HepG2 (cell line): ENCODE results near the gene IER5L. TPM values are rescaled to one million over a fixed set of nuclear protein-coding genes. Genes with fewer than 3 reads are reported as not detected.

Experiments used
- ATAC-seq: fragments of 200-7000 bp; cut with Tn5 transposase; 3 replicates; pipeline ENCODE4 v1.9.1; 2020; ENCODE audit warnings: mild to moderate bottlenecking, moderate library complexity
- BruUV-seq: library from RNA; stranded (reverse); fragments of 400-500 nt; replicated peaks from 2 replicates; lab custom pipeline; 2021; lab: Mats Ljungman, UMichigan
- CTCF ChIA-PET: fragments of 300-600 bp; formaldehyde crosslinking; extraction: SDS; loops from one replicate; lab custom pipeline; 2021; ENCODE audit warnings: low total read pairs, inconsistent platforms, low intra/inter-chr PET ratio; lab: Yijun Ruan, JAX
- POLR2A ChIA-PET: fragments of 350-600 bp; sonication (Branson Sonifier 250); formaldehyde crosslinking; loops from one replicate; lab custom pipeline; 2020; ENCODE audit warnings: antibody characterized with exemption, inconsistent platforms; lab: Yijun Ruan, JAX
- DNase-seq: peaks from one replicate; pipeline ENCODE4 v3.0.0-alpha.2; 2015; ENCODE audit warnings: low spot score
- FAIRE-seq: peaks from 3 replicates; lab custom pipeline; 2011; peaks lifted over from hg19 to GRCh38; lab: Jason Lieb, UNC
- H2AFZ ChIP-seq: one replicate; pipeline ENCODE4 v1.6.1; 2011; ENCODE audit warnings: low read length, inconsistent platforms
- H3K27ac ChIP-seq: fragments of 300-600 bp; 3 replicates; pipeline ENCODE4 v1.8.0; 2011; ENCODE audit warnings: mixed run types, mild to moderate bottlenecking, mixed read lengths, low read length, inconsistent platforms; ENCODE audit not compliant: insufficient read depth; ENCODE audit errors: extremely low read length
- H3K27me3 ChIP-seq, 2 experiments: fragments of 200-600 bp in 1 of 2; 2 replicates in 1 of 2; 3 replicates in 1 of 2; pipeline versions ENCODE4 v1.6.0 to v1.8.0; 2011; ENCODE audit warnings: low read length in 2 of 2, mild to moderate bottlenecking in 2 of 2, moderate library complexity in 2 of 2, inconsistent platforms in 1 of 2; ENCODE audit not compliant: insufficient read depth in 2 of 2, control insufficient read depth in 1 of 2
- H3K36me3 ChIP-seq, 2 experiments: fragments of 200-600 bp in 1 of 2; replicated peaks in 1 of 2; 2 replicates in 1 of 2; 3 replicates in 1 of 2; pipeline versions ENCODE4 v1.5.1 to v1.8.0; 2011; ENCODE audit warnings: low read length in 2 of 2, inconsistent platforms in 1 of 2; ENCODE audit not compliant: insufficient read depth in 2 of 2, control insufficient read depth in 1 of 2
- H3K4me1 ChIP-seq: 2 replicates; pipeline ENCODE4 v1.5.1; 2012; ENCODE audit warnings: low read length, inconsistent platforms; ENCODE audit not compliant: insufficient read depth
- H3K4me2 ChIP-seq: 2 replicates; pipeline ENCODE4 v1.6.0; 2011; ENCODE audit warnings: low read depth, low read length, inconsistent platforms
- H3K4me3 ChIP-seq, 3 experiments: fragments of 200-600 bp in 1 of 3; sonication (generic), shearing (Covaris generic) in 1 of 3; replicated peaks in 1 of 3; 2 replicates each; pipeline ENCODE4 v1.5.1; 2011 to 2016; ENCODE audit warnings: low read length in 3 of 3, inconsistent platforms in 2 of 3, low read depth in 2 of 3, mild to moderate bottlenecking in 2 of 3, control low read depth in 1 of 3, mixed read lengths in 1 of 3; ENCODE audit not compliant: insufficient read depth in 1 of 3
- H3K79me2 ChIP-seq: one replicate; pipeline ENCODE4 v1.6.1; 2011; ENCODE audit warnings: low read length, inconsistent platforms; ENCODE audit not compliant: insufficient read depth
- H3K9ac ChIP-seq: 2 replicates; pipeline ENCODE4 v1.6.0; 2011; ENCODE audit warnings: mild to moderate bottlenecking, low read depth, low read length, inconsistent platforms; ENCODE audit not compliant: insufficient read depth
- H3K9me3 ChIP-seq: 2 replicates; pipeline ENCODE4 v1.5.1; 2012; ENCODE audit warnings: mild to moderate bottlenecking, low read length
- H4K20me1 ChIP-seq: 2 replicates; pipeline ENCODE4 v1.6.0; 2011; ENCODE audit warnings: inconsistent platforms, mild to moderate bottlenecking, low read length, moderate library complexity; ENCODE audit not compliant: insufficient read depth
- CCDC6 ChIP-seq: sonication (generic); formaldehyde crosslinking; IDR thresholded peaks from 2 replicates; pipeline ENCODE4 v1.8.1; 2022; ENCODE audit warnings: mild to moderate bottlenecking, missing genetic modification reagents, moderate library complexity
- HIVEP1 ChIP-seq: sonication (generic); formaldehyde crosslinking; IDR thresholded peaks from 2 replicates; pipeline ENCODE4 v1.4.0; 2020; ENCODE audit warnings: mild to moderate bottlenecking, missing genetic modification reagents
- KDM6A ChIP-seq: IDR thresholded peaks from 2 replicates; pipeline ENCODE4 v1.6.1; 2016; ENCODE audit warnings: low read depth
- KLF16 ChIP-seq, 2 experiments: sonication (generic) in 1 of 2; formaldehyde crosslinking in 1 of 2; IDR thresholded peaks; 2 replicates each; pipeline versions ENCODE4 v1.6.1 to v1.8.0; 2016 to 2023; ENCODE audit warnings: missing genetic modification reagents in 2 of 2, missing compliant biosample characterization in 1 of 2
- MYC ChIP-seq: sonication (generic); formaldehyde crosslinking; IDR thresholded peaks from 2 replicates; pipeline ENCODE4 v1.9.0; 2021; ENCODE audit warnings: missing genetic modification reagents, borderline replicate concordance
- NONO ChIP-seq, 2 experiments: fragments of 450-650 bp in 1 of 2; sonication (generic) in 1 of 2; formaldehyde crosslinking in 1 of 2; IDR thresholded peaks in 1 of 2; conservative IDR thresholded peaks in 1 of 2; 2 replicates each; pipeline versions ENCODE4 v1.6.1 to v1.8.0; 2017 to 2022; ENCODE audit warnings: mild to moderate bottlenecking in 1 of 2, missing genetic modification reagents in 1 of 2, moderate library complexity in 1 of 2
- RBFOX2 ChIP-seq: fragments of 200-400 bp; formaldehyde crosslinking; IDR thresholded peaks from 2 replicates; pipeline ENCODE4 v1.6.1; 2017; ENCODE audit warnings: low read depth, mild to moderate bottlenecking, low read length
- RBM39 ChIP-seq: fragments of 200-400 bp; formaldehyde crosslinking; IDR thresholded peaks from one replicate; pipeline ENCODE4 v1.6.1; 2018; ENCODE audit warnings: antibody characterized with exemption, mild to moderate bottlenecking, low read depth, low read length; ENCODE audit not compliant: poor library complexity, severe bottlenecking
- SP4 ChIP-seq: sonication (generic); formaldehyde crosslinking; IDR thresholded peaks from 2 replicates; pipeline ENCODE4 v1.8.1; 2023; ENCODE audit warnings: mild to moderate bottlenecking, missing genetic modification reagents
- STAG1 ChIP-seq: sonication (generic); formaldehyde crosslinking; IDR thresholded peaks from 2 replicates; pipeline ENCODE4 v1.4.0; 2020; ENCODE audit warnings: missing genetic modification reagents
- ZC3H13 ChIP-seq: sonication (generic); formaldehyde crosslinking; IDR thresholded peaks from 2 replicates; pipeline ENCODE4 v1.8.1; 2023; ENCODE audit warnings: mild to moderate bottlenecking, missing genetic modification reagents, moderate library complexity
- ZNF143 ChIP-seq: sonication (generic); formaldehyde crosslinking; IDR thresholded peaks from 2 replicates; pipeline ENCODE4 v1.4.0; 2020; ENCODE audit warnings: missing genetic modification reagents
- ZNF205 ChIP-seq: IDR thresholded peaks from 2 replicates; pipeline ENCODE4 v1.6.1; 2018; ENCODE audit warnings: missing biosample characterization, missing genetic modification reagents
- ZNF605 ChIP-seq: sonication (generic); formaldehyde crosslinking; IDR thresholded peaks from 2 replicates; pipeline ENCODE4 v1.8.0; 2022; ENCODE audit warnings: mild to moderate bottlenecking, missing genetic modification reagents
- ZNF768 ChIP-seq: sonication (generic); formaldehyde crosslinking; IDR thresholded peaks from 2 replicates; pipeline ENCODE4 v1.4.0; 2020; ENCODE audit warnings: missing genetic modification reagents
- ZNF777 ChIP-seq: sonication (generic); formaldehyde crosslinking; IDR thresholded peaks from 2 replicates; pipeline ENCODE4 v1.4.0; 2020; ENCODE audit warnings: missing genetic modification reagents
- ZNF781 ChIP-seq: sonication (generic); formaldehyde crosslinking; IDR thresholded peaks from 2 replicates; pipeline ENCODE4 v1.5.1; 2020; ENCODE audit warnings: borderline replicate concordance, mild to moderate bottlenecking, missing genetic modification reagents; ENCODE audit errors: not compliant biosample characterization
- ZNF790 ChIP-seq: sonication (generic); formaldehyde crosslinking; IDR thresholded peaks from 2 replicates; pipeline ENCODE4 v1.8.0; 2022; ENCODE audit warnings: missing genetic modification reagents, mild to moderate bottlenecking, borderline replicate concordance
- WGBS: methylation state at CpG from one replicate; pipeline ENCODE4 v1.1.6; 2017; ENCODE audit warnings: low lambda C conversion rate; 5-methylcytosine and 5-hydroxymethylcytosine counted together
- in situ Hi-C: cut with HindIII; loops from 2 replicates; pipeline ENCODE4 v1.10.0; 2017; ENCODE audit warnings: low pct_unique_long_range_greater_than_20kb; ENCODE audit not compliant: extremely low pct_ligation_motif_present
- intact Hi-C: fragments of 100-400 bp; cut with micrococcal nuclease; formaldehyde crosslinking; loops from one replicate; pipeline ENCODE4 v1.10.0; 2022; ENCODE audit not compliant: unreplicated experiment
- polyA plus RNA-seq, 8 experiments: library from polyadenylated mRNA; depleted of rRNA in 3 of 8; stranded (reverse) in 7 of 8; unstranded in 1 of 8; fragments of >200 nt; fragmentation: Illumina TruSeq in 4 of 8; extraction: Trizol in 4 of 8; gene quantifications; 2 replicates each; pipeline versions ENCODE4 v1.2.1 to v1.2.3, GENCODE V29; 2011 to 2016; ENCODE audit warnings: low read depth in 4 of 8, missing spikeins in 1 of 8, mixed read lengths in 1 of 8; ENCODE audit not compliant: insufficient read depth in 1 of 8
- total RNA-seq, 5 experiments: library from RNA; depleted of rRNA; stranded (reverse); fragments of >200 nt; fragmentation: Illumina TruSeq; extraction: Trizol; gene quantifications; 2 replicates each; pipeline ENCODE4 v1.2.3, GENCODE V29; 2016; ENCODE audit warnings: low read depth in 1 of 5
- TF ChIP-seq, protein P1 (sequence below): sonication (generic); formaldehyde crosslinking; IDR thresholded peaks from 2 replicates; pipeline ENCODE4 v1.4.0; 2020; ENCODE audit warnings: missing genetic modification reagents
- TF ChIP-seq, protein P2 (sequence below), 2 experiments: sonication (generic) in 1 of 2; formaldehyde crosslinking in 1 of 2; IDR thresholded peaks; 2 replicates each; pipeline versions ENCODE4 v1.4.0 to v1.6.1; 2018 to 2020; ENCODE audit warnings: missing genetic modification reagents in 2 of 2, borderline replicate concordance in 1 of 2, low read depth in 1 of 2, mild to moderate bottlenecking in 1 of 2, missing biosample characterization in 1 of 2

Gene IER5L
- total and polyA plus RNA-seq, 2 of the 13 experiments (the other 11 are each of a cell fraction or from before 2014, with no cell fraction given) = 1.8 to 3.3 TPM

DNA sequence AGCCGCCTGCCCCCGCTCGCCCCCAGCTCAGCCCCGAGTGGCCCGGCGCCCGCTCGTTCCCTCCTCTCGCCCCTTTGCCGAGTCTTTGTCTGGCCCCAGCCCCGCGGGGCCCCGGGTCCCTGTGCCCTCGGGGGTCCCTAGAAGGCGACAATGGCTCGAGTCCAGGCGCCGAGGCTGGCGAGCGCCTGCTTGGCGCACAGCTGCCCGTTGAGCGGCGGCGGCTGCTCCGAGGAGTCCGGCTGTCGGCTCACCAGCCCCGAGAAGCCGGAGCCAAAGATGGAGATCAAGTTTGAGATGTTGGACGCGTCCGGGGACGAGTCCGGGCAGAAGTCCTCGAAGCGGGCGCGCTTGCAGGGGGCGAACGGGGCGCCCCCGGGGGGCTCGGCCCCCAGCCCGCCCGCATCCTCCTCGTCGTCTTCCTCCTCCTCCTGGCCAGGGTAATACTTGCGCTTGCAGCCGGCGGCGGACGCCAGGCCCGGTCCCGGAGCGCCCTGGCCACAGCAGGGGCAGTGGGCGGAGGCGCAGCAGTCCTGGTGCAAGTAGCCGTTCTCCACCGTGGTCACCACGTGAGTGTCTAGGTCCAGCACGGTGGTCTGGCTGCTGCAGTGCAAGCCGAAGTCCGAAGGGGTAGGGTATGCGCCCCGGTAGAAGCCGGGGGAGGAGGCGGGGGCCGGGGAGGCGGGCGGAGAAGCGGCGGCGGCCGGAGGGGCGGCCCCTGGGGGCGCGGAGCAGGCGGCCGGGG is 1.2 kb downstream of the IER5L start:
- peaks cover 5% of the 10 kb centered on the region for H3K79me2 ChIP-seq
- H3K9me3 ChIP-seq = no peaks in the 10 kb centered on the region
- no peaks in the 10 kb centered on the region for H3K36me3 ChIP-seq
- in situ Hi-C loops (loop anchor here (5.0 to 10.0 kb wide), 3 partner anchors 35 to 438 kb away; no protein-coding TSS in a partner anchor), intact Hi-C loops (loop anchor here (5.0 to 10.0 kb wide), 4 partner anchors 35 to 448 kb away; partner anchors contain the start of genes C9orf50 and NTMT1)
- WGBS = under 1% methylated on average over 36 of the region's 80 CpGs
- H3K27ac ChIP-seq = peak overlapping the region; percentile 82
- peak overlapping the region; percentile 78 for H3K9ac ChIP-seq
- H3K27me3 ChIP-seq = peaks cover 12 to 47% of the 10 kb centered on the region in 2 experiments
- ATAC-seq (no peak), DNase-seq (no peak), FAIRE-seq (no peak)
- H3K4me1 ChIP-seq = peaks cover 59% of the 10 kb centered on the region
- CTCF ChIA-PET = no interaction called here
- H3K4me3 ChIP-seq = peak overlapping the region; percentile 83 to 93 (median 90)
- BruUV-seq = TSS peak; percentile 62
- POLR2A ChIA-PET = interaction anchor here (0.8 to 5.6 kb wide), 13 partner anchors 10 to 448 kb away, joined by 3 to 55 read pairs (median 10); partner anchors contain the start of gene C9orf50
- peak overlapping the region; percentile 94 for H3K4me2 ChIP-seq
- no peak overlapping the region for H2AFZ ChIP-seq
- peaks cover 3% of the 10 kb centered on the region; the same call in 1 of the 2 replicates for H4K20me1 ChIP-seq
- TF ChIP-seq KLF16 (CRISPR knock-in tag; IDR thresholded peaks at IDR 0.05) (no peak), ZC3H13 (CRISPR knock-in tag) (peak; percentile 80; the same call in 1 of the 2 replicates), KDM6A (CRISPR knock-in tag) (no peak), SP4 (CRISPR knock-in tag) (no peak), ZNF205 (CRISPR knock-in tag) (0 out of 2 replicates have a peak, but pooled peaks have one; percentile 33), ZNF790 (CRISPR knock-in tag) (0 out of 2 replicates have a peak, but pooled peaks have one; percentile 43), ZNF768 (CRISPR knock-in tag) (peak; percentile 25; the same call in 1 of the 2 replicates), ZNF143 (CRISPR knock-in tag) (no peak), RBFOX2 (peak; percentile 72), ZNF605 (CRISPR knock-in tag) (no peak), ZNF777 (CRISPR knock-in tag) (peak; percentile 7; the same call in 1 of the 2 replicates), STAG1 (0 out of 2 replicates have a peak, but pooled peaks have one; percentile 3), ZNF781 (CRISPR knock-in tag) (no peak), CCDC6 (no peak), NONO (IDR thresholded peaks at IDR 0.05) (no peak), NONO (CRISPR knock-in tag; conservative IDR thresholded peaks at IDR 0.05) (0 out of 2 replicates have a peak, but pooled peaks have one; percentile 22), RBM39 (peak; percentile 60), HIVEP1 (CRISPR knock-in tag) (peak; percentile 60), MYC (peak; percentile 56; the same call in 1 of the 2 replicates)
- TF ChIP-seq, protein P1, sequence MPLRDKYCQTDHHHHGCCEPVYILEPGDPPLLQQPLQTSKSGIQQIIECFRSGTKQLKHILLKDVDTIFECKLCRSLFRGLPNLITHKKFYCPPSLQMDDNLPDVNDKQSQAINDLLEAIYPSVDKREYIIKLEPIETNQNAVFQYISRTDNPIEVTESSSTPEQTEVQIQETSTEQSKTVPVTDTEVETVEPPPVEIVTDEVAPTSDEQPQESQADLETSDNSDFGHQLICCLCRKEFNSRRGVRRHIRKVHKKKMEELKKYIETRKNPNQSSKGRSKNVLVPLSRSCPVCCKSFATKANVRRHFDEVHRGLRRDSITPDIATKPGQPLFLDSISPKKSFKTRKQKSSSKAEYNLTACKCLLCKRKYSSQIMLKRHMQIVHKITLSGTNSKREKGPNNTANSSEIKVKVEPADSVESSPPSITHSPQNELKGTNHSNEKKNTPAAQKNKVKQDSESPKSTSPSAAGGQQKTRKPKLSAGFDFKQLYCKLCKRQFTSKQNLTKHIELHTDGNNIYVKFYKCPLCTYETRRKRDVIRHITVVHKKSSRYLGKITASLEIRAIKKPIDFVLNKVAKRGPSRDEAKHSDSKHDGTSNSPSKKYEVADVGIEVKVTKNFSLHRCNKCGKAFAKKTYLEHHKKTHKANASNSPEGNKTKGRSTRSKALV (CRISPR knock-in tag) = peak; percentile 65; the same call in 1 of the 2 replicates
- TF ChIP-seq, protein P2, sequence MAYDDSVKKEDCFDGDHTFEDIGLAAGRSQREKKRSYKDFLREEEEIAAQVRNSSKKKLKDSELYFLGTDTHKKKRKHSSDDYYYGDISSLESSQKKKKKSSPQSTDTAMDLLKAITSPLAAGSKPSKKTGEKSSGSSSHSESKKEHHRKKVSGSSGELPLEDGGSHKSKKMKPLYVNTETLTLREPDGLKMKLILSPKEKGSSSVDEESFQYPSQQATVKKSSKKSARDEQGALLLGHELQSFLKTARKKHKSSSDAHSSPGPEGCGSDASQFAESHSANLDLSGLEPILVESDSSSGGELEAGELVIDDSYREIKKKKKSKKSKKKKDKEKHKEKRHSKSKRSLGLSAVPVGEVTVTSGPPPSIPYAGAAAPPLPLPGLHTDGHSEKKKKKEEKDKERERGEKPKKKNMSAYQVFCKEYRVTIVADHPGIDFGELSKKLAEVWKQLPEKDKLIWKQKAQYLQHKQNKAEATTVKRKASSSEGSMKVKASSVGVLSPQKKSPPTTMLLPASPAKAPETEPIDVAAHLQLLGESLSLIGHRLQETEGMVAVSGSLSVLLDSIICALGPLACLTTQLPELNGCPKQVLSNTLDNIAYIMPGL (CRISPR knock-in tag; IDR thresholded peaks at IDR 0.05; ENCODE audit: borderline replicate concordance in 1 of 2, low read depth in 1 of 2) = peak in 1 of 2 experiments; percentile 52; a peak in 2 of 4 replicates
